Measurements from ENCODE around the gene CRYBG1.
"Not testable (repeated sequence)": the region's sequence is repeated elsewhere in the genome, so short reads cannot be mapped to it uniquely, and the experiment has no call there.

The CRYBG1 gene

GRCh38 chr6:106546691-106547414 is 186.3 kb downstream of the CRYBG1 start:
- in situ Hi-C loops (cut with MboI; ENCODE audit: low sequenced_read_pairs, unreplicated experiment), result no loop called here
- DNase-seq (ENCODE audit: low spot score), result no peak
- TF ChIP-seq CTCF (IDR thresholded peaks at IDR 0.05; ENCODE audit: borderline replicate concordance, control extremely low read depth, extremely low read depth, insufficient read depth, missing control alignments), result no peak

GRCh38 chr6:106547601-106548453 is 187.3 kb downstream of the CRYBG1 start:
- DNase-seq (ENCODE audit: low spot score), result no peak
- in situ Hi-C loops (cut with MboI; ENCODE audit: low sequenced_read_pairs, unreplicated experiment), result no loop called here
- no peak for TF ChIP-seq CTCF (IDR thresholded peaks at IDR 0.05; ENCODE audit: borderline replicate concordance, control extremely low read depth, extremely low read depth, insufficient read depth, missing control alignments)

- in situ Hi-C loops (cut with MboI; ENCODE audit: low sequenced_read_pairs, unreplicated experiment); DNase-seq (ENCODE audit: low spot score): not testable (repeated sequence)
These were observed 188.5 kb downstream of the CRYBG1 start for GRCh38 chr6:106548926-106549455.

DNA sequence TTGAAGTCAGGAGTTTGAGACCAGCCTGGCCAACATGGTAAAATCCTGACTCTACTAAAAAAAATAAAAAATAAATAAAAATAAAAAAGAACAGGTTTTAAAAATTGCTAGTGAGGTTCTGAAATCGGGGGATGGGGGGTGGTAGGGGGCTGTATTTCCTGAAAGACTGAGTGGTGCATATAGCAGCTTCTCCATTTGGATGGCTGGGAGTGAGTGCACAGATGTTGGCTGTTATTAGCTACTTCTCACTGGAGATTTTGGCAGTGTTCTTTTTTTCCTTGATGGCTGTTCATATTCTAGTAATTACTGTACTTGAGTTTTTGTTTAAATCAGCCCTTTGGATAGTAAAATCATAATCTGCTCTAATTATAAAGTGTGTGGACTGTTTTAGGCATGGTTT is 189.0 kb downstream of the CRYBG1 start:
- DNase-seq (ENCODE audit: low spot score), result no peak
- TF ChIP-seq CTCF (IDR thresholded peaks at IDR 0.05; ENCODE audit: borderline replicate concordance, control extremely low read depth, extremely low read depth, insufficient read depth, missing control alignments), result no peak
- in situ Hi-C loops (cut with MboI; ENCODE audit: low sequenced_read_pairs, unreplicated experiment), result no loop called here

DNA sequence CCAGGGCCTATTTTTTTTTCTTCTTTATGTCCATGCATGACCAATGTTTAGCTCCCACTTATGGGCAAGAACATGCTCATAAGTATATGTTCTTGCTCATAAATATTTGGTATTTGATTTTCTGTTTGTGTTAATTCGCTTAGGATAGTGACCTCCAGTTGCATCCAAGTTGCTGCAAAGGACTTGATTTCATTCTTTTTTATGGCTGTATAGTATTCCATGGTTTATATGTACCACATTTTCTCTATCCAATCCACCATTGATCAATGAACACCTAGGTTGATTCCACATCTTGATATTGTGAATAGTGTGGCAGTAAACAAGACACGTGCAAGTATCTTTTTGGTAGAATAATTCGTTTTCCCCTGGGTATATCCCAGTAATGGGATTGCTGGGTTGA is 190.6 kb downstream of the CRYBG1 start:
- DNase-seq (ENCODE audit: low spot score), result no peak
- in situ Hi-C loops (cut with MboI; ENCODE audit: low sequenced_read_pairs, unreplicated experiment), result loop anchor here (25.0 kb wide), 1 partner anchor 436 kb away; no protein-coding TSS in a partner anchor
- TF ChIP-seq CTCF (IDR thresholded peaks at IDR 0.05; ENCODE audit: borderline replicate concordance, control extremely low read depth, extremely low read depth, insufficient read depth, missing control alignments), result no peak

DNA sequence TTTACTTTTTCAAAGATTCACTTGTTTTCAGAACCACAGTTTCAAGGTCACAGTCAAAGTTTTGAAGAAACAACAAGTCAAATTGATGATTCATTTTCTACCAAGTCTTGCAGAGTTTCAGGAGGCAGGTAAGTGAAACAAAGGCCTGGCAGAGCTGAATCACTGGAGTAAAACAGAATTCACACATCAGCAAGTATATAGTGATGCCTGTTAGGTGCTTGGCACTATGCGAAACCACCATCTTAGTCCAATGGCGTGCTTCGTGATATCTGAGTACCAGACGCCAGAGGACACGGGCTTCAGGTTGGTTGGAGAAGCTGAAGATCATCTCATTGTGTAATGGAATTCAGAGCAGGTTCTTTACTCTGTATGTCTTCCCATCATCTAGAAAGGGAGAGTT is 192.9 kb downstream of the CRYBG1 start:
- no peak for TF ChIP-seq CTCF (IDR thresholded peaks at IDR 0.05; ENCODE audit: borderline replicate concordance, control extremely low read depth, extremely low read depth, insufficient read depth, missing control alignments)
- no peak for DNase-seq (ENCODE audit: low spot score)
- in situ Hi-C loops (cut with MboI; ENCODE audit: low sequenced_read_pairs, unreplicated experiment), result loop anchor here (25.0 kb wide), 1 partner anchor 434 kb away; no protein-coding TSS in a partner anchor

Data from GM13976 (cell line).